SU-DHL-6 (cell line): ENCODE results near the gene CCDC141.

Source experiments
- CTCF ChIP-seq: fragments of 200-600 bp; sonication (generic); IDR thresholded peaks from one replicate; pipeline ENCODE4 v1.5.1; 2017; ENCODE audit warnings: antibody characterized with exemption, mild to moderate bottlenecking, low read length, moderate library complexity; ENCODE audit not compliant: insufficient read depth, poor library complexity, severe bottlenecking
- EZH2phosphoT487 ChIP-seq: fragments of 200-600 bp; sonication (generic), shearing (Covaris generic); conservative IDR thresholded peaks from 2 replicates; pipeline ENCODE4 v1.6.1; 2018; ENCODE audit warnings: mild to moderate bottlenecking, antibody characterized with exemption, low read length, moderate library complexity, mixed read lengths

DNA sequence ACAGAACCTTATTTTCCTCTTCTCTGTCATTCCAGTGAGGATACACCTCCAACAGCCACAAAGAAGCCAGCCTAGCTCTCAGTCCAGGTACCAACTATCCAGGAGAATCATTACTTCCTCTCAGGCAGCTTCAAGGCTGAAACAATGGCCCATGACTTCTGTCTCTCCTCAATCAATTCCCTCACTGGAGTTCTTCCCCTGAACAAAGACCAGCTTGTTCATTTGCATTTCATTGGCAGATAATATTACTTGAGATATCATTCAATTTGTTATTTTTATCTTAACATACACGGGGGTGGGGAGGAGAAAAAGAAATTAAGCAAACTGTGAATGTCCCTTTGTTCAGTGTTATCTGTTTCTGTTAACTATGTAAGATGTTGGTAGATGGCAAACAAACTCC lies 44.0 kb downstream of the CCDC141 start:
- TF ChIP-seq CTCF (no peak), EZH2phosphoT487 (no peak)
